DMS 273 (cell line): ENCODE results near the gene PTCD3.

Experiments used
- DNase-seq: peaks from one replicate; lab custom pipeline; 2025; ENCODE audit not compliant: unreplicated experiment; lab: John Stamatoyannopoulos, UW

PTCD3 gene

DNA sequence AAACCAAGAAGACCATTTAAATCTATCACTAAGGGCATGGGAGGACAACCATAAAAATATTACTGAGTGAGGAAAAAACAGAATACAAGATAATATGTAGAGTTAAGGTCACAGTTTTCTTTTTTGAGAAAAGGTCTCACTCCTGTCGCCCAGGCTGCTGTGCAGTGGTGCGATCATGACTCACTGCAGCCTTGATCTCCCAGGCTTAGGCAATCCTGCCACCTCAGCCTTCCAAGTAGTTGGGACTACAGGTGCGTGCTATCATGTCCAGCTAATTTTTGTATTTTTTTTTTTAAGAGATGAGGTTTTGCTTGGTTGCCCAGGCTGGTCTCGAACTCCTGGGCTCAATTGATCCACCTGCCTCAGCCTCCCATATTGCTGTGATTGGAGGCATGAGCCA, 24.3 kb upstream of the PTCD3 start:
- no peak for DNase-seq

DNA sequence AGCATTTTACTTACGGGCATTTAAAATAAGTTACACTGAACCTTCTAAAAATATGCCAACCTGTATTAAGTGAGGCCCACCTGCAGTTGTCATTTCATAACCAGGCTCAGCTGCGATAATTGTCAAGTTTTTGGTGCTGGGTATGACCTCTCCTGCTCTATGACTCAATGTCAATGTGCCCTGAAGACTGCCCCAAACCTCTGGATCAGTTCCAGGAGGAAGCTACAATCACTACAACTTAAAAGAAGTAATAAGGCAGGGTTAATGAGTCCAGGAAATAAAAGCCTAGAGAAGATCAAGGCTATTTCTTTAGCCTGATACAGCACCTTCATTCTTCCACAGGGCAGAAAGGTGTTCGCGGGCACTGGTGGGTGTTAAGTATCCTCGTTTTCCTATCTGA, 23.3 kb upstream of the PTCD3 start:
- no peak for DNase-seq

DNA sequence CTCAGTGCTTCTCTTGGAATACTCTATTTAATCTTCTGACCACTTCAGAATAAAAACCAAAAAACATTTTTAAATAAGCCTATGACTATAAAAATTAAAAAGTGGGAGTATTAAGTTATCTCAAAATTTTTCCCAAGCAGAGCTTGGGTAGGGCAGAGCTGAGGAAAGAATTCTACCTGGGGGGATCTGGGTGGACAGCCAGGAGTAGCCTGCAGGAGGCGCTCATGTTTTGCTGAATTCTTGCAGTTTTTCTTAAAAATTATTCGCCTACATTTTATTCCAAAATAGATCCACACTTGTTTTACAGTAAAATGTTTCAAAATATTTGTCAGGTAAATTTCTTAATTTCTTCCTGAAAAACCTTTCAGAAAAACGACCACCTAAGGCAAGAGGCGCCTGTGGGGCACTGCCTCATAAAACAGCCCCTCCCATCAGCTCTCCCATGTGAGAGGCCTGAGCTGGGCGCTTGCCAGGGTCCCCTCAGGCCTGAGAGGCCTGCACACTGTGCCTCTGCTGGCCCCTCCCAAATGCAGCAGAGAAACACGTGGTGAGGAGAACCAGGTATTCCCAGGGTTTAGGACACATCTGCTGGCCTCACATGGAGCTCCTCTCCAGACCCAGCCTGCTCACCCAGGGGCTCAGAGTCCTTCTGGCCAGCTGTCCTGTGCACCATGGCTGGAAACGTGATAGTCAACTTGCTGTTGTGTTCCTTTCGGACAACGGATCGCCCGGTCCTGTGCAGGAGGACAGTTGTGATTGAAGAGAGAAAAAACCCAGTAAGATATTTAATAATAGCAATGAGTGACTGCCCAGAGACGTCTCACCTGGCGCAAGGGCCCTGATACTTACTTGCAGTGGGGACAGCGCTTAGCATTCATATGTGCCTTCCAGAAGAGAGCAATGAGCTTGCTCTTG, 17.8 kb upstream of the PTCD3 start:
- DNase-seq = no peak

GRCh38 chr2:86094229-86094628, 11.8 kb upstream of the PTCD3 start:
- no peak for DNase-seq

DNA sequence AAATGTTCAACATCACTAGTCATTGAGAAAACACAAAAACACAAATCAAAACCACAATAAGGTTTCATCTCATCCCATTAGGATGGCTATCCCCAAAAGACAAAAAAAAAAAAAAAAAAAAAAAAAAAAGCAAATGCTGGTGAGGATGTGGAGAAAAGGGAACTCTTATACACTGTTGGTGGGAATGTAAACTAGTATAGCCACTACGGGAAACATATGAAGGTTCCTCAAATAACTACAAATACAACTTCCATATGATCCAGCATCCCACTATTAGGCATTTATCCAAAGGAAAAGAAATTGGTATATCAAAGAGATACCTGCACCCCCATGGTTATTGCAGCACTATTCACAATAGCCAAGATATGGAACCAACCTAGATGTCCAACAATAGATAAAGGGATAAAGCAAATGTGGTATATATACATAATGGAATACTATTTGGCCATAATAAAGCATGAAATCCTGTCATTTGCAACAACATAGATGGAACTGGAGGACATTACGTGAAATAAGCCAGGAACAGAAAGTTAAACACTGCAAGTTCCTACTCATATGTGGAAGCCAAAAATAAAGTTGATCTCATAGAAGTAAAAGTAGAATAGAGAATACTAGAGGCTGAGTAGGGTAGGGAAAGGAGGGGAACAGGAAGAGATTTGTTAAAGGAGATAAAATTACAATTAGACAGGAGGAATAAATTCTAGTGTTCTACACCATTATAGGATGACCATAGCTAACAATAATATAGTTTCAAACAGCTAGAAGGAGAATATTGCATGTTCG, 8.7 kb upstream of the PTCD3 start:
- no peak for DNase-seq

DNA sequence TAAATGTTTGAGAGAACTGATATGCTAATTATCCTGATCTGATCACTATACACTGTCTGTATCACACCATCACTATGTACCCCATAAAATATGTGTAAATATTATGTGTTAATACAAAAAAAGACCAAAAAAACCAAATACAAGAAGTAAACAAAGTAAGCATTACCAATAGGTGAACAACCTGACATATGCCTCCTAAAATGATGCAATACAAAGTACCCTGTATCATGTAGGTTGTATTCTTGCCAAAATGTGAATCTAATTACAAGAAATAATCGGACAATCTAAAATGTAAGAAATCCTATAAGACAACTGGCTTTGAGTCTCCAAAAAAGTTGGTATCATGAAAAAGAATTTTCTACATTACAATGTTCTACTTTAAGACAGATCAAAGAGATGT, 8.1 kb upstream of the PTCD3 start:
- no peak for DNase-seq

GRCh38 chr2:86102157-86102556, 3.9 kb upstream of the PTCD3 start:
- no peak for DNase-seq

DNA sequence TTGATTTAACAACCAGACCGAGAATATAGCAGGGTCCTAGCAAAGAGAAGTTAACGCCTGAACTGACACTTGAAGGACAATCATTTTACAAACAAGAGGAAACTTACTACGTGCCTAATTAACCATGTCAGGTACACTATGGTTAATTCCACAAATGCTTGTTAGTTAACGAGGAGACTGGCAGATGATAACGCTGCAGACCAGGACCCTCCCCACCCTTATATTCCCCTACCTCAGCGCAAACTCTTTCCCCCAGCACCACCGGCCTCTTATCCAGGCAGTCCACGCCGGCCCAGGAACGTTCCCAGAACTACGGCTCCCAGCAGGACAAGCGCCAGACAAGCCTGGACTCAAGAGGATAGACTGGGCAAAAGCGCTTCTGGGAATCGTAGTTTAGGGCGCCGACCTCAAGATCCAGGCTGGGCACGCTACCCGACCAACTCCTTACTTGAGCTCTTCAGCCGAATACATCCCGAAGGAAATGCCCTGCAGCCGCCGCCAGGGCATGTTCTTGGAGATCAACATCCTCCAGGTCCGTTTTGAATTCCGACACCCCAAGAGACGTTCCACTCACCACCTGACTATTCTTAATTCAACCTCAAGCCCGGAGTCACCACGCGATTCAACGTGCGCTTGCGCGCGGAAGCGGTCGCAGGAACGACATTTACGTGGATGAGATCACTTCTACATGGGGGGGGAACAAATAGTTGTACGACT, 625 bp upstream of the PTCD3 start, which contains the start of gene POLR1A:
Gene POLR1A (minus strand): TSS at position 635 of the 717 bp plus-strand sequence. CDS start 110 bp downstream, at position 525.
- peak; percentile 97 for DNase-seq

- peak; percentile 14 for DNase-seq
These were observed 996 bp downstream of the PTCD3 start for GRCh38 chr2:86107031-86107430.

DNA sequence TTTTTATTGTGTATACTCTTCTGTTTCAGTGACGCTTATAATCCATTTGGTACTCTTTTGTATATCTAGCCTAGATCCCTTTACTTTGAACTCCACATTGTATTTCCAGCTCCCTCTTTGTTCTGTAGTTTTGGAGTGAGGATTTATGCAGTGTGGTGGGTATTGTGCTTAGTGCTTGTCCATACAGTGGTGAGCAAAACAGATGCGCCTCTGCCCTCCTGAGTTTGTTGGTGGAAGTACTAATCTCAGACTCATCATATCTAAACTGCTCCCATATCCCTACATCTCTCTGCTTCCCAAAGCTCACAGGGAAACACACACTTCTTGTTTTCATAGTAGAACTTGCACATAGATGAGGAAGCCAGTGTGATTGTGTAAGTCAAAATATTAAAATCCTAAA, 12.1 kb downstream of the PTCD3 start:
- no peak for DNase-seq

GRCh38 chr2:86123328-86123925, 17.4 kb downstream of the PTCD3 start:
- DNase-seq = no peak

- DNase-seq = no peak
These were observed 18.6 kb downstream of the PTCD3 start for GRCh38 chr2:86124683-86125082.

DNA sequence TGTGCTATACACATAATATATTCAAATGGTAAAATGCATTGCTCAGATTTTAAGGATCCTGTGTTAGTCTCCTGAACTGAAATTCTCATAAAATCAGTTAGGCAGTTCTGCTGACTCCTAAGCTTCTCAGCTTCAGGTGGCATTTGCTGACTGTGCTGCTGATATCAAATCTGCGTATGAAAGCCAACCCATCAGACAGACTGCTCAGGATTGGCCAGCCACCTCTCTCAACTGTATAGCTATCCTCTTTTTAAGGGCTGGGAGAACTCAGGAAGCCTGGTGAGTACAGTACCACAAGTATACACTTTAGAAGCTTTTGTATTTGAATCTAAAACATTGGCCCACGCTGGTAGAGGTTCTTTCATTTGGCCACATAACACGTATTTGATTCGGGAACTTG, 28.7 kb downstream of the PTCD3 start:
- DNase-seq = no peak

GRCh38 chr2:86135653-86136052, 29.6 kb downstream of the PTCD3 start:
- no peak for DNase-seq

DNA sequence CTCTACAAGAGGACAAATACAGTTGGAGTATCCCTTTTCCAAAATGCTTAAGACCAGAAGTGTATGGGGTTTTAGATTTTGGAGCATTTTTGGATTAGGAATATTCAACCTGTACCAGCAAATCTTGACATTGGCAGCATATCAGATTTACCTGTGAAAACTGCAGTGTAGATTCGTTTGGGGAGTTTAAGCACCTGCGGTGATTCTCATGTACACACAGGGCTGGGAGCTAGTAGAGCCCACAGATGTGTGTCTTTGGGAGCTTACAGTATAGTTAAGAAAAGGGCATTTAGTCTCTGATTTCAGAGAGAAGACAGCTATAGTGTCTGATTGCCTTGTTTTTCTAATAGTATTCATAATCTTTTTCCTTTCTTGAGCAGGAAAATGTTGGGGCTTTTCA, 30.1 kb downstream of the PTCD3 start:
- DNase-seq = no peak

DNA sequence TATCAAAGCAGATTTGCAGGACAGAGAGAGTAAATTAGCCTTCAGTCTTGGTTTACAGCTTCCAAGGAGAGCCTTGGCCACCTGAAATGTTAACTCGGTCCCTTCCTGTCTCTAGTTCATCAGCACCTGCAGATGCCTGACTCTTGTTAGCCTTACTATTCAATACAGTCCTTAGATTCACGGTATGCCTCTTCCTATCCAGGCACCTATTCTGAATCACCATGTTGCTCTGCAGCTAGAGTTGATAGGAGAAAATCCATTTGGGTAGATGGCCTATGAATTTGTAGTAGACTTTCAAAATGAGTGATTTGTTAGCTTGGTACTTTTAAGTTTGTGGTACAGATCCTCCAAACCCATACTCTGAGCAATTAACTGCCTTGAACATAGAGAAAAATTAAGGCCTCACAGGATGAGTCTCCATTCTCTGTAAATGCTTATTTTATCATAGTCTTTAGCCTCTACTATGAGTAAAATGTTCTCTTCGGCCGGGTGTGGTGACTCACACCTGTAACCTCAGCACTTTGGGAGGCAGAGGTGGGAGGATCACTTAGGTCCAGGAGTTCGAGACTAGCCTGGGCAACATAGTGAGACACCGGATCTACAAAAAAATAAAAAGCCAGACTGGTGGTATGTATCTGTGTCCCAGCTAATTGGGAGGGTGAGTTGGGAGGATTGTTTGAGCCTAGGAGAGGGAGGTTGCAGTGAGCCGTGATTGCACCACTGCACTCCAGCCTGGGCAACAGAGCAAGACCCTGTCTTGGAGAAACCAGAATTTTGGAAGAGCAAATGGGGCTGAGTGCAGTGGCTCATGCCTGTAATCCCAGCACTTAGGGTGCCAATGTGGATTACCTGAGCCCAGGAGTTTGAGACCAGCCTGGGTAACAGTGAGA, 32.9 kb downstream of the PTCD3 start:
- DNase-seq = no peak

GRCh38 chr2:86139981-86140380, 33.9 kb downstream of the PTCD3 start:
- no peak for DNase-seq

DNA sequence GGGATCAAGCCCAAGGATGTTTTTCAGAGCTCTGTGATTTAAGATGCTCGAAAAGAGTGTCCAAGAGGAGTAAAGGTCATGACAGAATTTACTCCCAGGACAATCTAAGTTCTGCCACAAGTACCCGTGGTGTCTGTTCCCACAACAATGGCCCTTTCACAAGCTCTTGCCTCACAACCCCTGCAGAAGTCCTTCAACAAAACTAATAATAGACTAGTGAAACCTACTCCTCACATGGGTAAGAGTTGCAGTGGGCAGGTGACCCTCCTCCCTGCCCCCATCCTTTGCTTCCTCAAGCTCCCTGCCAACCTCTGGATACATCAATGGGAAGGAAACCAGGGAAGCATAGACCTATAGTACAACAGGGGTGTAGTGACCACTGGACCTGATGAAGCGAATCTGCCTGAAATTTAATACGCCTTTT, 34.9 kb downstream of the PTCD3 start:
- no peak for DNase-seq

- DNase-seq = no peak
These were observed 36.6 kb downstream of the PTCD3 start for GRCh38 chr2:86142436-86143257.
